Muscle layer of colon (tissue), 2 donors: ENCODE data around the gene RLBP1.

ENCODE experiments used
- H3K27ac ChIP-seq: one replicate; pipeline ENCODE4 v1.7.0; 2013; ENCODE audit warnings: low read depth, mild to moderate bottlenecking, low read length, moderate library complexity
- H3K27me3 ChIP-seq, 2 donors: one replicate each; pipeline ENCODE4 v1.7.0; 2013; ENCODE audit warnings: low read length in 2 of 2, mild to moderate bottlenecking in 2 of 2; ENCODE audit not compliant: insufficient read depth in 2 of 2, control insufficient read depth in 1 of 2
- H3K36me3 ChIP-seq: one replicate; pipeline ENCODE4 v1.7.0; 2013; ENCODE audit warnings: mild to moderate bottlenecking, low read length; ENCODE audit not compliant: insufficient read depth
- H3K4me1 ChIP-seq: one replicate; pipeline ENCODE4 v1.7.0; 2013; ENCODE audit warnings: mild to moderate bottlenecking, low read length; ENCODE audit not compliant: insufficient read depth
- H3K4me3 ChIP-seq, 2 donors: one replicate each; pipeline ENCODE4 v1.7.0; 2013; ENCODE audit warnings: low read length in 2 of 2, low read depth in 1 of 2, mild to moderate bottlenecking in 1 of 2, moderate library complexity in 1 of 2
- H3K9ac ChIP-seq: one replicate; pipeline ENCODE4 v1.7.0; 2013; ENCODE audit warnings: low read length
- H3K9me3 ChIP-seq: one replicate; pipeline ENCODE4 v1.7.0; 2013; ENCODE audit warnings: mild to moderate bottlenecking, low read length
- donor health status: abdominal sarcoma.
- donor health status: Adenocarcinoma of cecum.

Gene RLBP1

GRCh38 chr15:89203705-89204273 lies 17.6 kb downstream of the RLBP1 start:
- Histone ChIP-seq H3K27ac (no peak overlapping the region), H3K27me3 (no peaks in the 10 kb centered on the region), H3K9ac (no peak overlapping the region), H3K9me3 (no peaks in the 10 kb centered on the region), H3K4me3 (no peak overlapping the region), H3K36me3 (peaks cover 9% of the 10 kb centered on the region), H3K4me1 (peaks cover 8% of the 10 kb centered on the region)

GRCh38 chr15:89201465-89202005 lies 19.8 kb downstream of the RLBP1 start:
- Histone ChIP-seq H3K4me3 (no peak overlapping the region), H3K4me1 (peaks cover 8% of the 10 kb centered on the region), H3K36me3 (peaks cover 13% of the 10 kb centered on the region), H3K9ac (no peak overlapping the region), H3K27ac (no peak overlapping the region), H3K9me3 (no peaks in the 10 kb centered on the region), H3K27me3 (no peaks in the 10 kb centered on the region)

GRCh38 chr15:89200182-89200581 lies 21.2 kb downstream of the RLBP1 start:
- H3K4me1 ChIP-seq, result peaks cover 14% of the 10 kb centered on the region
- no peak overlapping the region for H3K9ac ChIP-seq
- H3K27ac ChIP-seq, result no peak overlapping the region
- H3K9me3 ChIP-seq, result no peaks in the 10 kb centered on the region
- peaks cover 22% of the 10 kb centered on the region for H3K36me3 ChIP-seq
- H3K27me3 ChIP-seq, result no peaks in the 10 kb centered on the region
- no peak overlapping the region for H3K4me3 ChIP-seq

- Histone ChIP-seq H3K4me3 (no peak overlapping the region), H3K27me3 (no peaks in the 10 kb centered on the region), H3K9me3 (no peaks in the 10 kb centered on the region), H3K27ac (no peak overlapping the region), H3K4me1 (peaks cover 15% of the 10 kb centered on the region), H3K36me3 (peaks cover 26% of the 10 kb centered on the region), H3K9ac (no peak overlapping the region)
Measured at GRCh38 chr15:89199746-89200145, 21.6 kb downstream of the RLBP1 start.

- no peak overlapping the region for H3K9ac ChIP-seq
- H3K4me3 ChIP-seq, result no peak overlapping the region
- H3K4me1 ChIP-seq, result peaks cover 15% of the 10 kb centered on the region
- peaks cover 31% of the 10 kb centered on the region for H3K36me3 ChIP-seq
- H3K27me3 ChIP-seq, result no peaks in the 10 kb centered on the region
- no peaks in the 10 kb centered on the region for H3K9me3 ChIP-seq
- H3K27ac ChIP-seq, result no peak overlapping the region
Measured at GRCh38 chr15:89198934-89199333, 22.4 kb downstream of the RLBP1 start.

GRCh38 chr15:89198196-89198595 lies 23.2 kb downstream of the RLBP1 start:
- Histone ChIP-seq H3K4me1 (peaks cover 15% of the 10 kb centered on the region), H3K27me3 (no peaks in the 10 kb centered on the region), H3K4me3 (no peak overlapping the region), H3K27ac (no peak overlapping the region), H3K9ac (no peak overlapping the region), H3K9me3 (no peaks in the 10 kb centered on the region), H3K36me3 (peaks cover 33% of the 10 kb centered on the region)

GRCh38 chr15:89197503-89197971 lies 23.8 kb downstream of the RLBP1 start:
- Histone ChIP-seq H3K4me3 (no peak overlapping the region), H3K27ac (peak overlapping the region; percentile 14), H3K9me3 (no peaks in the 10 kb centered on the region), H3K4me1 (peaks cover 15% of the 10 kb centered on the region), H3K9ac (no peak overlapping the region), H3K36me3 (peaks cover 40% of the 10 kb centered on the region), H3K27me3 (no peaks in the 10 kb centered on the region)

- H3K27ac ChIP-seq, result peak overlapping the region; percentile 14
- no peak overlapping the region for H3K9ac ChIP-seq
- H3K4me3 ChIP-seq, result no peak overlapping the region
- H3K4me1 ChIP-seq, result peaks cover 15% of the 10 kb centered on the region
- no peaks in the 10 kb centered on the region for H3K9me3 ChIP-seq
- peaks cover 43% of the 10 kb centered on the region for H3K36me3 ChIP-seq
- H3K27me3 ChIP-seq, result no peaks in the 10 kb centered on the region
Measured at GRCh38 chr15:89196994-89197393, 24.4 kb downstream of the RLBP1 start.

GRCh38 chr15:89196241-89196640 lies 25.1 kb downstream of the RLBP1 start:
- Histone ChIP-seq H3K27me3 (no peaks in the 10 kb centered on the region), H3K4me1 (peaks cover 15% of the 10 kb centered on the region), H3K4me3 (no peak overlapping the region), H3K9me3 (no peaks in the 10 kb centered on the region), H3K36me3 (peaks cover 47% of the 10 kb centered on the region), H3K27ac (no peak overlapping the region), H3K9ac (no peak overlapping the region)

- Histone ChIP-seq H3K9me3 (no peaks in the 10 kb centered on the region), H3K36me3 (peaks cover 51% of the 10 kb centered on the region), H3K4me1 (peaks cover 15% of the 10 kb centered on the region), H3K27ac (no peak overlapping the region), H3K4me3 (no peak overlapping the region), H3K27me3 (no peaks in the 10 kb centered on the region), H3K9ac (no peak overlapping the region)
Measured at GRCh38 chr15:89195836-89196235, 25.5 kb downstream of the RLBP1 start.

- H3K9ac ChIP-seq, result no peak overlapping the region
- H3K36me3 ChIP-seq, result peaks cover 61% of the 10 kb centered on the region
- H3K4me3 ChIP-seq, result no peak overlapping the region
- H3K27ac ChIP-seq, result no peak overlapping the region
- H3K27me3 ChIP-seq, result no peaks in the 10 kb centered on the region
- no peaks in the 10 kb centered on the region for H3K9me3 ChIP-seq
- H3K4me1 ChIP-seq, result peaks cover 15% of the 10 kb centered on the region
Measured at GRCh38 chr15:89194608-89195007, 26.8 kb downstream of the RLBP1 start.

- H3K4me1 ChIP-seq, result peaks cover 11% of the 10 kb centered on the region
- H3K4me3 ChIP-seq, result no peak overlapping the region
- H3K9me3 ChIP-seq, result no peaks in the 10 kb centered on the region
- no peaks in the 10 kb centered on the region for H3K27me3 ChIP-seq
- H3K36me3 ChIP-seq, result peaks cover 67% of the 10 kb centered on the region
- H3K9ac ChIP-seq, result no peak overlapping the region
- H3K27ac ChIP-seq, result no peak overlapping the region
Measured at GRCh38 chr15:89192766-89193165, 28.6 kb downstream of the RLBP1 start.
